Ishikawa (cell line): ENCODE measurements around the gene MLLT3.
A peak's percentile ranks its signal among the peaks of the same experiment; 100 is the strongest.

Experiments
- CEBPB ChIP-seq: IDR thresholded peaks from 2 replicates; pipeline ENCODE4 v1.6.1; 2012
- CREB1 ChIP-seq: IDR thresholded peaks from 2 replicates; pipeline ENCODE4 v1.6.1; 2012; ENCODE audit warnings: low read depth
- EP300 ChIP-seq: IDR thresholded peaks from 2 replicates; pipeline ENCODE4 v1.6.1; 2012; ENCODE audit warnings: borderline replicate concordance
- MAX ChIP-seq: IDR thresholded peaks from 2 replicates; pipeline ENCODE4 v1.6.1; 2012
- RAD21 ChIP-seq: IDR thresholded peaks from 2 replicates; pipeline ENCODE4 v1.6.1; 2012; ENCODE audit warnings: low read depth
- TAF1 ChIP-seq: IDR thresholded peaks from 2 replicates; pipeline ENCODE4 v1.6.1; 2012; ENCODE audit warnings: low read depth, mild to moderate bottlenecking
- TEAD4 ChIP-seq: IDR thresholded peaks from 2 replicates; pipeline ENCODE4 v1.6.1; 2012
- YY1 ChIP-seq: IDR thresholded peaks from 2 replicates; pipeline ENCODE4 v1.6.1; 2012; ENCODE audit warnings: low read depth

- TF ChIP-seq CREB1 (no peak), TAF1 (no peak), YY1 (no peak), TEAD4 (no peak), RAD21 (no peak), CEBPB (peak; percentile 25; the same call in 1 of the 2 replicates), MAX (no peak), EP300 (no peak)
Measured at GRCh38 chr9:20357037-20357432, 265.3 kb downstream of the MLLT3 start.
